Measurements from ENCODE around the gene G3BP2.
"Not testable (repeated sequence)": the region's sequence is repeated elsewhere in the genome, so short reads cannot be mapped to it uniquely, and the experiment has no call there.

- TF ChIP-seq EZH2phosphoT487 (IDR thresholded peaks at IDR 0.05; ENCODE audit: low read depth); CTCF (IDR thresholded peaks at IDR 0.05; ENCODE audit: low read depth, low read length): not testable (repeated sequence)
These were observed 13.9 kb upstream of the G3BP2 start for GRCh38 chr4:75687125-75687524.
